ENCODE data around the gene BLOC1S6.

DNA sequence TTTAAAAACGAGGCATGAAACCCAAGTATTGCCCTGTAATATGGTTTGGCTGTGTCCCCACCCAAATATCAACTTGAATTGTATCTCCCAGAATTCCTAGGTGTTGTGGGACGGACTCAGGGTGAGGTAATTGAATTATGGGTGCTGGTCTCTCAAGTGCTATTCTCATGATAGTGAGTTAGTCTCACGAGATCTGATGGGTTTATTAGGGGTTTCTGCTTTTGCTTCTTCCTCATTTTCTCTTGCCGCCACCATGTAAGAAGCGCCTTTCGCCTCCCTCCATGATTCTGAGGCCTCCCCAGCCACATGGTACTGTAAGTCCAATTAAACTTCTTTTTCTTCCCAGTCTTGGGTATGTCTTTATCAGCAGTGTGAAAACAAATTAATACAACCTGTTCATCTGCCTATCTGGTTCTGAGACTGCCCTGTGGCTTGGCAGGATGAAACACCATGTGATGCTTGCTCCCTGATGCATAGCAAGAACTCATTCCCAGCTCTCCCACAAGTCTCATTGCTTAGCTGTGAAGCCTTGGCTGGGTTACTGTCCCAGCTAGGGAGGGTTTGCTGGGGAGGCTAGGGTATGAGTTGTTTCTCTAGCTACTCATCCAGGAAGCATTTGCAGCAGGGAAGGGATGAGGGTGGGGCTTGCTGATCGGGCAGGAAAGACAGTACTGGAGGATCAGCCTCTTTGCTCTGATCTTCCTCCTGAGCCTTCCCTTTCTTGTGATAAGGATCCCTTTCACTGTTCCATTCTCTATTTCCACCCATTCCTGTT lies 43.9 kb downstream of the BLOC1S6 start:
- TF ChIP-seq, protein P1, sequence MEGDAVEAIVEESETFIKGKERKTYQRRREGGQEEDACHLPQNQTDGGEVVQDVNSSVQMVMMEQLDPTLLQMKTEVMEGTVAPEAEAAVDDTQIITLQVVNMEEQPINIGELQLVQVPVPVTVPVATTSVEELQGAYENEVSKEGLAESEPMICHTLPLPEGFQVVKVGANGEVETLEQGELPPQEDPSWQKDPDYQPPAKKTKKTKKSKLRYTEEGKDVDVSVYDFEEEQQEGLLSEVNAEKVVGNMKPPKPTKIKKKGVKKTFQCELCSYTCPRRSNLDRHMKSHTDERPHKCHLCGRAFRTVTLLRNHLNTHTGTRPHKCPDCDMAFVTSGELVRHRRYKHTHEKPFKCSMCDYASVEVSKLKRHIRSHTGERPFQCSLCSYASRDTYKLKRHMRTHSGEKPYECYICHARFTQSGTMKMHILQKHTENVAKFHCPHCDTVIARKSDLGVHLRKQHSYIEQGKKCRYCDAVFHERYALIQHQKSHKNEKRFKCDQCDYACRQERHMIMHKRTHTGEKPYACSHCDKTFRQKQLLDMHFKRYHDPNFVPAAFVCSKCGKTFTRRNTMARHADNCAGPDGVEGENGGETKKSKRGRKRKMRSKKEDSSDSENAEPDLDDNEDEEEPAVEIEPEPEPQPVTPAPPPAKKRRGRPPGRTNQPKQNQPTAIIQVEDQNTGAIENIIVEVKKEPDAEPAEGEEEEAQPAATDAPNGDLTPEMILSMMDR (IDR thresholded peaks at IDR 0.05; ENCODE audit: control extremely low read depth in 1 of 3, insufficient read depth in 1 of 3, low read depth in 1 of 3, low read length in 3 of 3), result no peak
- TF ChIP-seq CREB1 (IDR thresholded peaks at IDR 0.05), result no peak
- no peak for TF ChIP-seq EZH2 (IDR thresholded peaks at IDR 0.05; ENCODE audit: low read depth, low read length, severe bottlenecking)
- TF ChIP-seq, protein P2, sequence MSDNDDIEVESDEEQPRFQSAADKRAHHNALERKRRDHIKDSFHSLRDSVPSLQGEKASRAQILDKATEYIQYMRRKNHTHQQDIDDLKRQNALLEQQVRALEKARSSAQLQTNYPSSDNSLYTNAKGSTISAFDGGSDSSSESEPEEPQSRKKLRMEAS (IDR thresholded peaks at IDR 0.05), result no peak
- no peak for TF ChIP-seq SUZ12 (IDR thresholded peaks at IDR 0.05; ENCODE audit: low read length)
- TF ChIP-seq POLR2A (IDR thresholded peaks at IDR 0.05; ENCODE audit: control extremely low read depth in 1 of 2, low read depth in 2 of 2, low read length in 2 of 2), result no peak
- no peak for TF ChIP-seq SIN3A (conservative IDR thresholded peaks at IDR 0.05 in 1 of 2, IDR thresholded peaks at IDR 0.05 in 1 of 2; ENCODE audit: low read depth in 1 of 2, low read length in 2 of 2)
- no peak for TF ChIP-seq POLR2AphosphoS5 (IDR thresholded peaks at IDR 0.05; ENCODE audit: low read depth, low read length)
- TF ChIP-seq, protein P3, sequence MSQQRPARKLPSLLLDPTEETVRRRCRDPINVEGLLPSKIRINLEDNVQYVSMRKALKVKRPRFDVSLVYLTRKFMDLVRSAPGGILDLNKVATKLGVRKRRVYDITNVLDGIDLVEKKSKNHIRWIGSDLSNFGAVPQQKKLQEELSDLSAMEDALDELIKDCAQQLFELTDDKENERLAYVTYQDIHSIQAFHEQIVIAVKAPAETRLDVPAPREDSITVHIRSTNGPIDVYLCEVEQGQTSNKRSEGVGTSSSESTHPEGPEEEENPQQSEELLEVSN (IDR thresholded peaks at IDR 0.05), result no peak

Data from H1 (cell line).